ENCODE data around the gene PPP4R2.

- TF ChIP-seq CTCF (IDR thresholded peaks at IDR 0.05; ENCODE audit: low read length) (no peak), EZH2 (IDR thresholded peaks at IDR 0.05; ENCODE audit: borderline replicate concordance, low read length) (no peak)
Measured at GRCh38 chr3:72995337-72995736, 1.3 kb upstream of the PPP4R2 start.
